DLD1 (cell line): ENCODE results near the gene FGF8.

Experiments
- in situ Hi-C: cut with HindIII; loops from 2 replicates; pipeline ENCODE4 v1.10.0; 2017; ENCODE audit warnings: low sequenced_read_pairs

FGF8 gene

DNA sequence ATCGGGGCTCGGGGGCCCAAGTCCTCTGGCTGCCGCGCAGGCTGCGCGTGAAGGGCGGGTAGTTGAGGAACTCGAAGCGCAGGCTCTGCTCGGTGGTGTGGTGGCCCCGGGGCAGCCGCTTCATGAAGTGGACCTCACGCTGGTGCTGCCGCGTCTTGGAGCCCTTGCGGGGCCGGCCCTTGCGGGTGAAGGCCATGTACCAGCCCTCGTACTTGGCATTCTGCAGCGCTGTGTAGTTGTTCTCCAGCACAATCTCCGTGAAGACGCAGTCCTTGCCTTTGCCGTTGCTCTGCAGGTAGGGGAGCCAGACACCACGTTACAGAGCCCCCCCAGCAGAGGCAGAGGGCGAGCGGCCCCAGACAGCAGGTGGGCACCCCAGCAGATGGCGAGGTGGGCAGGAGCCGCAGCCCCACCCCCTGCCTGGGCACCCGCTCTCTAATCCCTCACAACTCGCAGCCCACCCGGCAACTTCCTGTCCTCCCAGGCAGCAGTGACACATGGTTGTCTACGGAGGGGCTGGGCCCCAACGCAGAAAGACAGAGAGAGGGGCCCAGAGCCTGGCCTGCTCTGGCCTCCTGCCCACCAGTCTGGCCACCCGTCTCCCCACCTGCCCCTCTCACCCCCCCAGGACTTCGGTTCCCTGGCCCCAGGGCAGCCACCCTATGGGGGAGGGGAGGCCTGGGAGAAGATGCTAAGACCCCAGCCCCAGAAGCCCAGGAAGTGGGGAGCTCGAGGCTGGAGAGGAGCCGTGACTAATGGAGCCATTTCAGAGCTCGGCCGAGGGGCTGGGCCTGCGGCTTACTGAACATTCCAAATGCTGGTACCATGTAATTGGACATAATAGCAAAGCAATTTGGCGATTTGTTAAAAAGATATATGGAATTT lies 5.3 kb downstream of the FGF8 start:
- in situ Hi-C loops = no loop called here

GRCh38 chr10:101769541-101770180 lies 6.3 kb downstream of the FGF8 start:
- in situ Hi-C loops = no loop called here

DNA sequence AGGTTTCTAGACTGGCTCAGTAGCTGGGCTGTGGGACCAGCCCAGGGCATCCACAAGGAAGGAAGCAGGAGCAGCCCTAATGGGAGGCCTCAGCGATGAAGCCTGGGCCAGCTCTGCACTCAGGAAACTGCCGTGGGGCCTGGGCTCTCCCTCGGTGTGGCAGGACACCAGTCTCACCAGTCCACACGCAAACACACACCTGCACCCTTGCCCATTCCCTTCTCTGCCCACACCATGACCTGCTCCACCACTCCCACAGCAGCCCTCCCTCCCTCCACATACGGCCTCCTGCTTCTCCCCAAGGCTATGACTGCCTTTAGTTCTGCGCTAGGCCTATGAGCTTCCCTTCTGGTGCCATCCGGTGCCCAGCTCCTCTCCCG lies 7.1 kb downstream of the FGF8 start:
- in situ Hi-C loops = no loop called here

- in situ Hi-C loops = no loop called here
These were observed 7.7 kb downstream of the FGF8 start for GRCh38 chr10:101767966-101768790.

GRCh38 chr10:101767600-101767945 lies 8.3 kb downstream of the FGF8 start:
- in situ Hi-C loops = no loop called here

GRCh38 chr10:101766753-101767599 lies 8.9 kb downstream of the FGF8 start:
- in situ Hi-C loops = no loop called here

GRCh38 chr10:101766306-101766705 lies 9.6 kb downstream of the FGF8 start:
- in situ Hi-C loops = no loop called here

GRCh38 chr10:101763141-101763846 lies 12.6 kb downstream of the FGF8 start:
- in situ Hi-C loops = no loop called here

DNA sequence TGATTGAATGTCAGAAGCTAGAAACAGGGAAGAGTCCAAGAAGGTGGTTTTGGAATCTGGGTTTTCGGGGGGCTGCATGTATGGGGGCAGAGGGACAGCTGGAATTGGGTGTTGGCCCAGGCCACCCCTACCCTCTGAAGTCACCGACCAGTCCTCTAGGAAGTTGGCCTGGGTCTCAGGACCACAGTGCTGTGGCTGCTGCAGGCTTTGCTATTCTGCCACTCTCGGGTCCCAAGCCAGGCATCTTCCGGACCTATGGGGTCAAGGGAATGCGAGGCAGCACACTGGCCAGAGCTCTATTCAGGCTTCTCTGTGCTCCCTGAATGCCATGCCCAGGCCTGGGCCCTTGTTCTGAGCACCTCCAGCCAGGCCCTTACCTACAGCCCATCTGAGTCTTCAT lies 13.2 kb downstream of the FGF8 start:
- in situ Hi-C loops = no loop called here

- in situ Hi-C loops = no loop called here
These were observed 14.7 kb downstream of the FGF8 start for GRCh38 chr10:101761226-101761625.

GRCh38 chr10:101760510-101760909 lies 15.4 kb downstream of the FGF8 start:
- in situ Hi-C loops = no loop called here

- in situ Hi-C loops = no loop called here
These were observed 16.3 kb downstream of the FGF8 start for GRCh38 chr10:101759309-101760247.

DNA sequence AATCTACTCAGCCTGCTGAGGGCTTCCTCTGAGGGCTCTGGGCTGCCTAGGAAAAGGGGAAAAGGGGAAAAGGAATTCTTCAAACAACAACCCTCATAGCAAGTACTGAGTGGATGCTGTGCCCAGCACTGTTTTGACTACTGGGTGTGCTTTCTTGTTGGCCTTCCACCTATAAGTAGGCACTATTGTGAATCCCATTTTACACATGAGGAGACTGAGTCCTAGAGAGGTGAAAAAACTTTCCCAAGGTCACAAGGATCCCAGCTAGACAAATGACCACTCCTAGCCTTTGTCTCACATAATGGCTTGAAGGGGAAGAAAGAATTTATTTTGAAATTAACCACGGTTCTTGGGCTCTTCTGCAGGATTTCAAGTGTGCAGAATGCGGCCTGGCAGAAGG lies 17.1 kb downstream of the FGF8 start:
- in situ Hi-C loops = no loop called here

DNA sequence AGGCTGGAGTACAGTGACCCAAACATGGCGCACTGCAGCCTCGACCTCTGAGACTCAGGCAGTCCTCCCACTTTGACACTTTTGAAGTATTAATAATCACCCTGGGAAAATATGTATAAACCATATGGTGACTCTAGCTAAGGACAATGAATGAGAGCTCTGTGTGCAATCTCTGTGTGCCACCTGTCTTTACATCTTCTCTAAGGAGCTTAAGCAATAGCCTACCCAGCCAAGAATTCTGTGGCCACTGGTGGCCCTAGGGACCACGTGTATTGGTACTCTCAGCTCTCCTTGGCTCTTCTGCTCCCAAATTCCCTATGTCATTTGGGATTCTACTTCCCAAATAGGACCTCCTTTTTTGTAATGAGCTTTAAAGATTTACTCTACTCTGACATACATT lies 23.7 kb downstream of the FGF8 start:
- in situ Hi-C loops = no loop called here

- in situ Hi-C loops = no loop called here
These were observed 26.6 kb downstream of the FGF8 start for GRCh38 chr10:101749047-101750016.

- in situ Hi-C loops = no loop called here
These were observed 27.4 kb downstream of the FGF8 start for GRCh38 chr10:101748496-101748895.

GRCh38 chr10:101745074-101745696 lies 30.7 kb downstream of the FGF8 start:
- in situ Hi-C loops = no loop called here
